ENCODE measurements around the gene ABCC11. TPM values are rescaled to one million over a fixed set of nuclear protein-coding genes. Genes with fewer than 3 reads are reported as not detected.

ABCC11 gene
- total RNA-seq, 1 experiment from 2014 or later: 0.83 TPM

DNA sequence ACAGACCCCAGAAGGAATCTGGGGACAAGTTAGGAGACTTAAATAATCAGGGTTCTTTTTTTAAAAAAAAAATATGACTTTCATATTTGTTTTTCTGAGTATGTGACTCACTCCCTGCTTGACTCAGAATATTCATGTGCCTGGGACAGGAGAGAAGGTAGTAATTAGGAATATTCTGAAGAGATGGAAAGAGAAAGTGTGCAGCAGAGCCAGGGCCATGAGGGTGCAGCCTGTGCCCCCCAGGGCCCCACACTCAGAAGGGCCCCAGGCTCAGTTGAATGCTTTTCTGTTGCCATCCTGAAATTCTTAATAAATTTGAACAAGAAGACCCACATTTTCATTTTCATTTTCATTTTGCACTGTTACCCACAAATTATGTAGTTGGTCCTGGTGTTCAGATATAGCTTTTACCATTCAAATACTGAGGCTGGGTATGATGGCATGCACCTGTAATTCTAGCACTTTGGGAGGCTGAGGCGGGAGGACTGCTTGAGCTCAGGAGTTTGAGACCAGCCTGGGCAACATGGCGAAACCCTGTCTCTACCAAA lies 14.8 kb downstream of the ABCC11 start:
- BruUV-seq (replicated peaks): no TSS peak
- H3K9me2 ChIP-seq (ENCODE audit: insufficient read depth): no peaks in the 10 kb centered on the region
- no peak overlapping the region for H3K4me3 ChIP-seq
- CTCF ChIA-PET: interaction anchor here (0.6 kb wide), 1 partner anchor 1262 kb away, joined by 3 read pairs; no protein-coding TSS in a partner anchor
- no peaks in the 10 kb centered on the region for H3K36me3 ChIP-seq (ENCODE audit: low read depth)
- POLR2A ChIA-PET (ENCODE audit: unreplicated experiment): no interaction called here
- H3K27ac ChIP-seq: no peak overlapping the region
- H3K79me2 ChIP-seq (ENCODE audit: low read depth): no peaks in the 10 kb centered on the region
- H3K27me3 ChIP-seq (ENCODE audit: insufficient read depth, low read depth): no peaks in the 10 kb centered on the region
- intact Hi-C loops (cut with micrococcal nuclease; ENCODE audit: unreplicated experiment): loop anchor here (5.0 kb wide), 1 partner anchor 295 kb away; no protein-coding TSS in a partner anchor
- 0 out of 2 replicates have a peak, but pooled peaks cover 6% of the 10 kb centered on the region for H3K4me1 ChIP-seq (replicated peaks; ENCODE audit: insufficient read depth)
- peaks cover 4% of the 10 kb centered on the region; the same call in 1 of the 2 replicates for H3F3A ChIP-seq (ENCODE audit: insufficient read depth, low read depth)
- no peak overlapping the region for H3K4me2 ChIP-seq
- H2AFZ ChIP-seq: no peak overlapping the region
- TF ChIP-seq, protein P1, sequence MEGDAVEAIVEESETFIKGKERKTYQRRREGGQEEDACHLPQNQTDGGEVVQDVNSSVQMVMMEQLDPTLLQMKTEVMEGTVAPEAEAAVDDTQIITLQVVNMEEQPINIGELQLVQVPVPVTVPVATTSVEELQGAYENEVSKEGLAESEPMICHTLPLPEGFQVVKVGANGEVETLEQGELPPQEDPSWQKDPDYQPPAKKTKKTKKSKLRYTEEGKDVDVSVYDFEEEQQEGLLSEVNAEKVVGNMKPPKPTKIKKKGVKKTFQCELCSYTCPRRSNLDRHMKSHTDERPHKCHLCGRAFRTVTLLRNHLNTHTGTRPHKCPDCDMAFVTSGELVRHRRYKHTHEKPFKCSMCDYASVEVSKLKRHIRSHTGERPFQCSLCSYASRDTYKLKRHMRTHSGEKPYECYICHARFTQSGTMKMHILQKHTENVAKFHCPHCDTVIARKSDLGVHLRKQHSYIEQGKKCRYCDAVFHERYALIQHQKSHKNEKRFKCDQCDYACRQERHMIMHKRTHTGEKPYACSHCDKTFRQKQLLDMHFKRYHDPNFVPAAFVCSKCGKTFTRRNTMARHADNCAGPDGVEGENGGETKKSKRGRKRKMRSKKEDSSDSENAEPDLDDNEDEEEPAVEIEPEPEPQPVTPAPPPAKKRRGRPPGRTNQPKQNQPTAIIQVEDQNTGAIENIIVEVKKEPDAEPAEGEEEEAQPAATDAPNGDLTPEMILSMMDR (conservative IDR thresholded peaks at IDR 0.05): no peak
- TF ChIP-seq EZH2 (IDR thresholded peaks at IDR 0.05; ENCODE audit: low read depth): no peak
- no peaks in the 10 kb centered on the region for H4K20me1 ChIP-seq (ENCODE audit: insufficient read depth)
- DNase-seq: no peak
- H3K9me3 ChIP-seq (ENCODE audit: insufficient read depth, low read depth): no peaks in the 10 kb centered on the region

DNA sequence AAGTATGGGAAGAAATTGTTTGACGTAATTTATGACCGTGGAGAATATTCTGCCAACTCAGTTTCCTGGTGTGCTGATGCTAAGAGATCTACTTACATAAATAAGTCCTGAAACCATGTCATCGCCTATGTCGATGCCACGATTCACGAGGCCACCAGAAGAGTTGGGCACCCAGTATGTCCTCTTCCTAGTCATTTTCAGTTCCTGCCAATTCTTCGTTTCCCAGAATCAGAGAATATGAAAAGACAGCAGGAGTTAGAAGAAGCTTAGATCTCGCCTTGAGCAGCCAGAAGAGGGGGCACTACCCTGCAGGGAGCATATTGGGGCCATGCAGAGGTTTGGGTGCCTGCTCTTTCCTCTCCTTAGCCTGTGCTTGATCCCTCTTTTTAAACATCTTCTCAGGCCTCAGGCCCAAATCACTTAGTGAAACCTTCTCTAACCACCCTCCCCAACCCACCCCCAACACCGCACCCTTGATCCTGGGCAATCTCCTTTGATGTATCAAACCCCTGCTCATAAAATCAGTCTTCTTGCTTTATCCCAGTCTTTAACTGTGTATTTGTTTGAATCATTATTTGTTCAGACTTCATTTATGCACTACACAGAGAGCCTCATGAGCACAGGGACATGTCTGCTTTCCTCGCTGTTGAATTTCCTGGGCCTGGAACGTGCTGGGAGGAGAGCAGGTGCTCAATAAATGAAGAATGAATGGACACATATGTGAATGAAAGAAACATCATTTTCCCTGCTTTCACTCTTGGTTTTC lies 15.4 kb downstream of the ABCC11 start:
- TF ChIP-seq, protein P1 (conservative IDR thresholded peaks at IDR 0.05): peak; percentile 56
- TF ChIP-seq EZH2 (IDR thresholded peaks at IDR 0.05; ENCODE audit: low read depth): no peak
- Histone ChIP-seq H2AFZ (no peak overlapping the region), H3K36me3 (ENCODE audit: low read depth) (no peaks in the 10 kb centered on the region), H3K27me3 (ENCODE audit: insufficient read depth, low read depth) (no peaks in the 10 kb centered on the region), H3F3A (ENCODE audit: insufficient read depth, low read depth) (peaks cover 4% of the 10 kb centered on the region; the same call in 1 of the 2 replicates), H4K20me1 (ENCODE audit: insufficient read depth) (no peaks in the 10 kb centered on the region), H3K4me1 (replicated peaks; ENCODE audit: insufficient read depth) (0 out of 2 replicates have a peak, but pooled peaks cover 6% of the 10 kb centered on the region), H3K9me2 (ENCODE audit: insufficient read depth) (no peaks in the 10 kb centered on the region), H3K27ac (no peak overlapping the region), H3K4me2 (no peak overlapping the region), H3K9me3 (ENCODE audit: insufficient read depth, low read depth) (no peaks in the 10 kb centered on the region), H3K4me3 (no peak overlapping the region), H3K79me2 (ENCODE audit: low read depth) (no peaks in the 10 kb centered on the region)
- POLR2A ChIA-PET (ENCODE audit: unreplicated experiment): no interaction called here
- peak in 1 of 2 experiments; percentile 29 for DNase-seq
- CTCF ChIA-PET: interaction anchor here (0.7 to 1.0 kb wide), 4 partner anchors 59 to 398 kb away, joined by 3 to 6 read pairs (median 4); no protein-coding TSS in a partner anchor
- BruUV-seq (replicated peaks): no TSS peak
- intact Hi-C loops (cut with micrococcal nuclease; ENCODE audit: unreplicated experiment): loop anchor here (5.0 kb wide), 1 partner anchor 295 kb away; no protein-coding TSS in a partner anchor

DNA sequence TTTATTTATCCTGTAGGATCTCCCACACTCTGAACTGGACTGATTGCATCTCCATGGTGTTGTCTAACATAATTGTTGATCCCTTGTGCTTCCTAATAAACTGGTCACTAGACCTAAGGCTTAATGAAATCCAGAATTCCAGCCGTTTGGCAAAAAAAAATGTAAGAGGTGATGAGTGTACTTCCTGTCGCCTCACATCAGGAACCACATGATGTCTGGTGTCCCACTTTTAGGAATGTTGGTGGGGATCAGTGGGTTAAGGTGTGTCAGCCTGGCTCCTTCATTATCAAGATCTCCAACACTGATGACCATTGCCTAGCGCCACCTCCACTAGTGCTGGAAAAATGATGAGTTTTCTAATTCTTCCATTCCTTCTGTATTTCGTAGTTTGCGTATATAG lies 21.9 kb downstream of the ABCC11 start:
- no peaks in the 10 kb centered on the region for H3F3A ChIP-seq (ENCODE audit: insufficient read depth, low read depth)
- intact Hi-C loops (cut with micrococcal nuclease; ENCODE audit: unreplicated experiment): no loop called here

More for the DNA sequence above, 21.9 kb downstream of the ABCC11 start:
- Histone ChIP-seq H3K27ac (no peak overlapping the region), H3K9me2 (ENCODE audit: insufficient read depth) (no peaks in the 10 kb centered on the region), H3K4me3 (no peak overlapping the region), H3K27me3 (ENCODE audit: insufficient read depth, low read depth) (no peaks in the 10 kb centered on the region), H3K4me2 (no peak overlapping the region), H2AFZ (no peak overlapping the region), H3K36me3 (ENCODE audit: low read depth) (no peaks in the 10 kb centered on the region), H3K9me3 (ENCODE audit: insufficient read depth, low read depth) (no peaks in the 10 kb centered on the region), H3K79me2 (ENCODE audit: low read depth) (no peaks in the 10 kb centered on the region), H4K20me1 (ENCODE audit: insufficient read depth) (no peaks in the 10 kb centered on the region), H3K4me1 (replicated peaks; ENCODE audit: insufficient read depth) (no peaks in the 10 kb centered on the region)
- ChIA-PET CTCF (no interaction called here), POLR2A (ENCODE audit: unreplicated experiment) (no interaction called here)
- no TSS peak for BruUV-seq (replicated peaks)
- no peak for DNase-seq
- no peak for TF ChIP-seq EZH2 (IDR thresholded peaks at IDR 0.05; ENCODE audit: low read depth)
- TF ChIP-seq, protein P1 (conservative IDR thresholded peaks at IDR 0.05): no peak
